Heart right ventricle (tissue), 16 donors: ENCODE measurements around the gene OR10V1. TPM values are rescaled to one million over a fixed set of nuclear protein-coding genes. Genes with fewer than 3 reads are reported as not detected.

Source experiments
- ATAC-seq, 8 donors: fragments of 200-7000 bp; cut with Tn5 transposase; one replicate each; pipeline ENCODE4 v1.9.1; 2020; ENCODE audit warnings: mild to moderate bottlenecking in 8 of 8, moderate library complexity in 8 of 8, moderate number of reproducible peaks in 1 of 8
- DNase-seq, 2 donors: peaks; one replicate each; pipeline ENCODE4 v3.0.0-alpha.2; 2020
- H3K27ac ChIP-seq, 10 donors: fragments of 200-600 bp; sonication (generic) in 2 of 10; one replicate each; pipeline versions ENCODE4 v1.5.0 to v1.8.0; 2020 to 2022; ENCODE audit warnings: mild to moderate bottlenecking in 3 of 10
- H3K27me3 ChIP-seq, 7 donors: fragments of 200-600 bp; one replicate each; pipeline ENCODE4 v1.8.0; 2021 to 2022; ENCODE audit warnings: mild to moderate bottlenecking in 2 of 7
- H3K36me3 ChIP-seq, 9 donors: fragments of 200-600 bp; sonication (generic) in 1 of 9; one replicate each; pipeline versions ENCODE4 v1.5.0 to v1.8.0; 2020 to 2022; ENCODE audit warnings: mild to moderate bottlenecking in 2 of 9
- H3K4me1 ChIP-seq, 9 donors: fragments of 200-600 bp; sonication (generic) in 1 of 9; one replicate each; pipeline versions ENCODE4 v1.5.0 to v1.8.0; 2020 to 2022; ENCODE audit warnings: mild to moderate bottlenecking in 4 of 9
- H3K4me3 ChIP-seq, 10 donors: fragments of 200-600 bp; sonication (generic) in 2 of 10; one replicate each; pipeline versions ENCODE4 v1.5.0 to v1.8.0; 2020 to 2022; ENCODE audit warnings: mild to moderate bottlenecking in 7 of 10, moderate library complexity in 2 of 10
- H3K9me3 ChIP-seq, 11 donors: fragments of 200-600 bp in 10 of 11; sonication (generic) in 2 of 11; one replicate each; pipeline versions ENCODE4 v1.5.0 to v1.8.0; 2013 to 2022; ENCODE audit warnings: mild to moderate bottlenecking in 2 of 11, control low read depth in 1 of 11, moderate library complexity in 1 of 11
- CTCF ChIP-seq, 9 donors: fragments of 200-600 bp; sonication (generic) in 2 of 9; IDR thresholded peaks; one replicate each; pipeline versions ENCODE4 v1.5.0 to v1.8.0; 2021 to 2022; ENCODE audit warnings: antibody characterized with exemption in 9 of 9, mild to moderate bottlenecking in 5 of 9, moderate library complexity in 1 of 9
- WGBS, 2 donors: extraction: QIAGEN DNeasy Blood & Tissue Kit; methylation state at CpG; one replicate each; pipeline ENCODE4 v1.1.7; 2013; ENCODE audit warnings: inconsistent platforms in 1 of 2; 5-methylcytosine and 5-hydroxymethylcytosine counted together
- intact Hi-C, 10 donors: fragments of 100-400 bp; cut with DNase I; formaldehyde crosslinking; loops; one replicate each; pipeline versions ENCODE4 v1.11.1 to v1.14.2; 2022
- polyA plus RNA-seq, 2 donors: library from polyadenylated mRNA; stranded (reverse); fragments of 200-250 nt; gene quantifications; one replicate each; pipeline ENCODE4 v1.2.3, GENCODE V29; 2013
- total RNA-seq, 10 donors: library from RNA; stranded (reverse); fragmentation: NEBNext Ultra II Directional in 3 of 10; extraction: Animal tissue kit (Norgen Biotek cat#: 25700) in 3 of 10; gene quantifications; one replicate each; pipeline versions ENCODE4 v1.2.1 to v1.2.4, GENCODE V29; 2021 to 2023
- donor health status: Arrhythmogenic right ventricular cardiomyopathy.
- donor health status: ischemic (EF 13 %, LVEDD 7.1; RV severe dilation, severe dysfunction).
- donor health status: healthy with polysubstance abuse.
- donor health status: DM: no; HTN: yes; CAD: no.
- donor health status: DM: no; HTN: no; CAD: no.
- donor health status: ischemic (EF 25% LVEDD 6.9; RV normal size, moderate dysfunction).
- donor health status: ischemic (EF 25% LVEDD 5.7; RV mildly dilated, moderate dysfunction).
- donor health status: healthy.
- donor health status: DM: yes; HTN: yes; CAD: no.
- donor health status: Ischemic cardiomyopathy.
- donor health status: ischemic (EF 35%, LVEDD 5.7; RV mildly dilated, moderate dysfunction).
- donor health status: nonischemic (EF 11% LVEDD 7.7; RV severe dilation, severe dysfunction).
- donor health status: DM: yes; HTN: yes; CAD: no.
- donor health status: PGD.
- donor health status: ischemic (EF 29% LVEDD 5.4; RV normal size, mild dysfunction).
- donor health status: nonischemic (EF 23%, LVEDD 6.1; RV moderate dilation, normal function).

Gene OR10V1
- total and polyA plus RNA-seq, 12 donors, result not detected

- Histone ChIP-seq H3K27me3 (no peaks in the 10 kb centered on the region), H3K4me1 (peaks cover 0 to 11% (median 6%) of the 10 kb centered on the region in 9 donors), H3K27ac (no peak overlapping the region), H3K36me3 (no peaks in the 10 kb centered on the region), H3K4me3 (no peak overlapping the region), H3K9me3 (no peaks in the 10 kb centered on the region)
- ATAC-seq (no peak), DNase-seq (no peak)
- 88 to 93% methylated on average over 2 of the region's 2 CpGs for WGBS, 2 donors
- TF ChIP-seq CTCF (IDR thresholded peaks at IDR 0.05), result no peak
- intact Hi-C loops, result loop anchor here in 5 of 10 donors (5.0 to 10.0 kb wide), 4 partner anchors 126 to 498 kb away; partner anchors contain the start of gene DTX4 (in 1 of the 5)
Measured at GRCh38 chr11:59673291-59673690, 40.4 kb downstream of the OR10V1 start.

GRCh38 chr11:59671471-59671870, 42.2 kb downstream of the OR10V1 start:
- no peaks in the 10 kb centered on the region for H3K9me3 ChIP-seq
- intact Hi-C loops, result loop anchor here in 5 of 10 donors (5.0 to 10.0 kb wide), 4 partner anchors 124 to 497 kb away; partner anchors contain the start of gene DTX4 (in 1 of the 5)
- no peak for TF ChIP-seq CTCF (IDR thresholded peaks at IDR 0.05)
- no peak overlapping the region for H3K27ac ChIP-seq
- H3K4me1 ChIP-seq, result peaks cover 0 to 27% (median 22%) of the 10 kb centered on the region in 9 donors
- WGBS, 2 donors, result 95 to 97% methylated on average over 11 of the region's 11 CpGs
- no peaks in the 10 kb centered on the region for H3K27me3 ChIP-seq
- DNase-seq, result no peak
- no peak for ATAC-seq
- peaks cover 0 to 4% (median 0%) of the 10 kb centered on the region in 9 donors for H3K36me3 ChIP-seq
- no peak overlapping the region for H3K4me3 ChIP-seq

GRCh38 chr11:59669611-59670009, 44.0 kb downstream of the OR10V1 start:
- Histone ChIP-seq H3K9me3 (no peaks in the 10 kb centered on the region), H3K36me3 (peaks cover 0 to 22% (median 13%) of the 10 kb centered on the region in 9 donors), H3K27me3 (no peaks in the 10 kb centered on the region), H3K4me1 (peaks cover 0 to 38% (median 22%) of the 10 kb centered on the region in 9 donors), H3K4me3 (peak overlapping the region; percentile 38 to 98 (median 86)), H3K27ac (peak overlapping the region; percentile 75 to 99 (median 96))
- DNase-seq, result peak; percentile 31 to 34
- 6 to 9% methylated on average over 22 of the region's 22 CpGs for WGBS, 2 donors
- no peak for TF ChIP-seq CTCF (IDR thresholded peaks at IDR 0.05)
- intact Hi-C loops, result loop anchor here in 9 of 10 donors (1.0 to 10.0 kb wide), 13 partner anchors 52 to 495 kb away; partner anchors contain the start of genes OSBP (in 4 of the 9), DTX4 (in 1 of the 9) and MRPL16 (in 1 of the 9)
- peak; percentile 16 to 63 (median 50) for ATAC-seq

- peak in 1 of 9 donors; percentile 1 for TF ChIP-seq CTCF (IDR thresholded peaks at IDR 0.05)
Measured at GRCh38 chr11:59668950-59669610, 44.6 kb downstream of the OR10V1 start, which contains the start of gene PATL1. PATL1 (minus strand) TSS chr11:59669037; CDS start chr11:59668895, 142 bp downstream.

More at GRCh38 chr11:59668950-59669610, 44.6 kb downstream of the OR10V1 start, which contains the start of gene PATL1:
- Histone ChIP-seq H3K4me1 (peaks cover 0 to 43% (median 22%) of the 10 kb centered on the region in 9 donors), H3K27me3 (no peaks in the 10 kb centered on the region), H3K9me3 (no peaks in the 10 kb centered on the region), H3K4me3 (peak within 1 kb of the TSS; percentile 55 to 98 (median 90)), H3K27ac (peak within 1 kb of the TSS; percentile 75 to 99 (median 96)), H3K36me3 (peaks cover 0 to 28% (median 18%) of the 10 kb centered on the region in 9 donors)
- peak; percentile 99 to 100 for DNase-seq
- WGBS, 2 donors, result 0% methylated on average over 65 to 68 of the region's 68 CpGs
- intact Hi-C loops, result loop anchor here in 7 of 10 donors (1.0 to 10.0 kb wide), 10 partner anchors 52 to 143 kb away; partner anchors contain the start of genes OSBP (in 4 of the 7) and MRPL16 (in 1 of the 7)
- peak; percentile 96 to 99 (median 98) for ATAC-seq
